ENCODE measurements around the gene THBD.
"Not testable (repeated sequence)": the region's sequence is repeated elsewhere in the genome, so short reads cannot be mapped to it uniquely, and the experiment has no call there.

The THBD gene

DNA sequence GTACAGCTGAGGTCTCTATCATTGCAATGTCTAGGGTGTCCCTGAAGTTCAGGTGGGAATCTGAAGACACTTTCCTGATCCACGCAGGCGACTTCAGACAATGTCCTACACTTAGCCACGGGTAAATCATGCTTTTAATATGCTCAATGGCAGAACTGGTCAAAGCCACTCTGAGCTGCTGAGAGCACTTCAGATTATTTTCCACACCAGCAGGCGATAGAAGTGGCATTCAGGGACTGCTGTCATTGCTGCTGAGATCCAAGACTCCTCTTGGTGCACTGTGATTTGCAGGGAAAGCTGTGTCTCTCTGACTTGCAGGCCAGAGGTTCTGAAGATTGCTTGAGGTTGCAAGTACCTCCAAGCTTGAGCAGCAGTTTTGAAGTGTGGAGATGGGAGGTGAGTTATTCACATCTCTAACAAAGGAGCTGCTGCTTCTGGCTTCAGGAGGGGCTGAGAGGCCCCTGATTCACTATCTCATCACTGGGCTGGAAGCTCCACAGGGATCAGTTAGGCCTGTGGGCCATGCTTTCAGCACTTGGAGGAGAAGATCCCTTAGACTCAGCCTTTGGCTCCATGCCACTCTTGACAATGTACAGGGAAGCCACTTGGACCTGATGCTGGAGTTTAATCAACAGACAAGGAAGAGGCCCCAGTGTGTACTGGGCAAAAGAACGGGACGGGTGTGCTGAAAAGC, 17.3 kb downstream of the THBD start:
- Mint-ChIP-seq H3K4me1 (peaks cover 14% of the 10 kb centered on the region), H3K4me3 (no peak overlapping the region), H3K36me3 (ENCODE audit: low read depth) (no peaks in the 10 kb centered on the region), H3K27me3 (ENCODE audit: low read depth, poor library complexity) (peaks cover 70% of the 10 kb centered on the region), H3K9me3 (peaks cover 4% of the 10 kb centered on the region), H3K27ac (no peak overlapping the region)
- TF ChIP-seq, protein P1, sequence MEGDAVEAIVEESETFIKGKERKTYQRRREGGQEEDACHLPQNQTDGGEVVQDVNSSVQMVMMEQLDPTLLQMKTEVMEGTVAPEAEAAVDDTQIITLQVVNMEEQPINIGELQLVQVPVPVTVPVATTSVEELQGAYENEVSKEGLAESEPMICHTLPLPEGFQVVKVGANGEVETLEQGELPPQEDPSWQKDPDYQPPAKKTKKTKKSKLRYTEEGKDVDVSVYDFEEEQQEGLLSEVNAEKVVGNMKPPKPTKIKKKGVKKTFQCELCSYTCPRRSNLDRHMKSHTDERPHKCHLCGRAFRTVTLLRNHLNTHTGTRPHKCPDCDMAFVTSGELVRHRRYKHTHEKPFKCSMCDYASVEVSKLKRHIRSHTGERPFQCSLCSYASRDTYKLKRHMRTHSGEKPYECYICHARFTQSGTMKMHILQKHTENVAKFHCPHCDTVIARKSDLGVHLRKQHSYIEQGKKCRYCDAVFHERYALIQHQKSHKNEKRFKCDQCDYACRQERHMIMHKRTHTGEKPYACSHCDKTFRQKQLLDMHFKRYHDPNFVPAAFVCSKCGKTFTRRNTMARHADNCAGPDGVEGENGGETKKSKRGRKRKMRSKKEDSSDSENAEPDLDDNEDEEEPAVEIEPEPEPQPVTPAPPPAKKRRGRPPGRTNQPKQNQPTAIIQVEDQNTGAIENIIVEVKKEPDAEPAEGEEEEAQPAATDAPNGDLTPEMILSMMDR (IDR thresholded peaks at IDR 0.05): no peak
- no peak for DNase-seq

DNA sequence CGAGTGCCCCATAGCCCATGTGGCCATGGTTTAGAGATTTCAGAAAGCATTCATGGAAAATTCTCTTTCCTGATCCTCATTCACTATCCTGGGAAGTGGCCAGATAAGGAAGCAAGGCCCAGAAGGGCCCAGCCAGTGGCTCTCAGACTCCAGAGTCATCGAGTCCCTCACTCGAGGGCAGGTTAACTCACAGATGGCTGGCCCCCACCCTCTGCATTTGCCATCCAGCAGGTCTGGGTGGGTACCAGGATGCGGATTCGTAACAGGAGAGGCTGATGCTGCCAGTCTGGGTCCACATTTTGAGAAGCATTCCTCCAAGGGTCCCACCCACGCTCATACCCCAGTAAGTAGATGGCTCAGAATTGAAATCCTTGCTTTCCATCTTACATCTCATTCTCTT, 18.1 kb downstream of the THBD start:
- Mint-ChIP-seq H3K36me3 (ENCODE audit: low read depth) (no peaks in the 10 kb centered on the region), H3K4me3 (no peak overlapping the region), H3K4me1 (peaks cover 5% of the 10 kb centered on the region), H3K27me3 (ENCODE audit: low read depth, poor library complexity) (peaks cover 61% of the 10 kb centered on the region), H3K27ac (no peak overlapping the region), H3K9me3 (no peaks in the 10 kb centered on the region)
- DNase-seq: no peak
- TF ChIP-seq, protein P1 (IDR thresholded peaks at IDR 0.05): no peak

DNA sequence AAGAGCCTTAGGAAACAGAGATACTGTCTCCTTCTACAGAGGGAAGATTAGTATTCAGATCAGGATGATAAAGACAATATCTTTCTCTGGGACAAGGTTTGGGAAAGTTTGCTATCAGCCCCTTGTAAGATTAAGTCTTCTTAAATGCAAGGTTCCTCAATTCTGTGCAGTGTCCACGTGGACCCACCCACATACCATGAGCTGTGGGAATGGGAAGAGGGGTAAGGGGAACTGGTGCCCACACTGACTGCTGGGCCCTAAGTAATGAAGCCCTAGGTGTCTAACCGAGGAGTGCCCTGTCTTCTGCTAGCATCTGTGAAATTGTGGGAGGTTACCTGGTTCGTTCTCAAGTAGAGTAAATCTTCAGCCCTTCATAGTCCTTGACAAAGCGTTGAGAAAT, 20.1 kb downstream of the THBD start:
- peaks cover 16% of the 10 kb centered on the region for H3K4me1 Mint-ChIP-seq
- no peaks in the 10 kb centered on the region for H3K36me3 Mint-ChIP-seq (ENCODE audit: low read depth)
- no peak overlapping the region for H3K4me3 Mint-ChIP-seq
- no peak for DNase-seq
- TF ChIP-seq, protein P1 (IDR thresholded peaks at IDR 0.05): no peak
- H3K27ac Mint-ChIP-seq: no peak overlapping the region
- peaks cover 48% of the 10 kb centered on the region for H3K27me3 Mint-ChIP-seq (ENCODE audit: low read depth, poor library complexity)
- no peaks in the 10 kb centered on the region for H3K9me3 Mint-ChIP-seq

DNA sequence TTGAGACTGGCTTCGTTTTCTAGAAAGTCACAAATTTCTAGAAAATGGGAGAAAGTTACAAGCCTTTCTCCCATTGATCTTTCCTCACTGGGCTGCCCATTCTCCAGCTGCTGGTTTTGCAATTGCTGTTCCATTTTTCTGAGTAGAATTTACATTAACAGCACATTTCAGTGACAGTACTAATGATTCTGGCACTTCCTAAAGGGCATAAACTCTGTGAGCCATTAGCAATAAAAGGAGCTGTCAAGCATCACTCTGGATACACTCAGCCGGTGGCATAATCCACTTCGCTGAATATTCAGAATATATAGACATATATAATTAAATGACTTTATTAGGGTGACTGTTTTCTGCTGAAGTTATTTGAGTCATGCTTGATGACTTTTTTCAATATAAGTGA, 21.1 kb downstream of the THBD start:
- H3K27me3 Mint-ChIP-seq (ENCODE audit: low read depth, poor library complexity): peaks cover 45% of the 10 kb centered on the region
- peaks cover 19% of the 10 kb centered on the region for H3K4me1 Mint-ChIP-seq
- no peaks in the 10 kb centered on the region for H3K36me3 Mint-ChIP-seq (ENCODE audit: low read depth)
- H3K9me3 Mint-ChIP-seq: no peaks in the 10 kb centered on the region
- no peak overlapping the region for H3K27ac Mint-ChIP-seq
- TF ChIP-seq, protein P1 (IDR thresholded peaks at IDR 0.05): no peak
- no peak overlapping the region for H3K4me3 Mint-ChIP-seq
- no peak for DNase-seq

DNA sequence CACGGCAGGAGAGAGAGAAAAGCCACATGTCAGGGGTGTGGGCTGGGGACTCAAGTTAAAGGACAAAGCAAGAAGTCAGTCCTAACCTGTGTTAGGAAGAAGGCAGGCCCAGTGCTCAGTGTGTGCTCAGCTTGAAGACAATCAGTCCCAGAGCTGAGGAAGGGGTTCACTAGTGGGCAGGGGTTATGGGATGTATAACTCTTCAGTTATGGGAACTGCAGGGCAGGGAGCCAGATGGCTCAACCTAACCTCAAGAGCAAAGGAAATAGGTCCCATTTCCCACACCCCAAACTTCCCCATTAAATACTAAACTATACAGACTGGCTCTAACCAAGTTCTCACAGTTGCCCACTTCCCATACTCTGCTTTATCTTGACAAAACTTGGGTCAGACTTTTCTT, 21.8 kb downstream of the THBD start:
- Mint-ChIP-seq H3K4me1 (peaks cover 15% of the 10 kb centered on the region), H3K4me3 (no peak overlapping the region), H3K36me3 (ENCODE audit: low read depth) (no peaks in the 10 kb centered on the region), H3K9me3 (no peaks in the 10 kb centered on the region), H3K27ac (no peak overlapping the region), H3K27me3 (ENCODE audit: low read depth, poor library complexity) (peaks cover 38% of the 10 kb centered on the region)
- DNase-seq: no peak
- TF ChIP-seq, protein P1 (IDR thresholded peaks at IDR 0.05): no peak

DNA sequence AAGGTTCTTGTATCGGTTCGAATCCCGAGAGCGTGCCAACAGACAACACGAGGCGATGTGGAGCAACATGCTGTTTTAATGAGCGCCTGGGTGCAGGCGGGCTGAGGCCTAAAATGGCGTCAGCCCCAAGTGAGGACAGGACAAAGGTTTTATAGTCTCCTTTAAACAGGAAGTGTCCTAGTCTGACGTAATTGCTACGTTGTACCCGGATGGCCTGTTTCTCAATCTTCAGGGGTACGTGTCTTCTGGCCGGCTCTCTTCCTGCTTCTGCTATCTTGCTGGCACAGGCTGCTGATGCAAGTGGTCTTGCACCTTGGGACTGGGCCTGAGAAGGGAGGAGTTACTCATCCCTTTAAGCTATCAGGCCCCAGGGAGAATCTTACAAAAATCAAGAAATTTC, 24.0 kb downstream of the THBD start:
- not testable (repeated sequence) for H3K9me3 Mint-ChIP-seq; H3K27ac Mint-ChIP-seq; H3K36me3 Mint-ChIP-seq (ENCODE audit: low read depth); DNase-seq; H3K4me3 Mint-ChIP-seq
- peaks cover 13% of the 10 kb centered on the region for H3K4me1 Mint-ChIP-seq
- peaks cover 28% of the 10 kb centered on the region for H3K27me3 Mint-ChIP-seq (ENCODE audit: low read depth, poor library complexity)

All from nephron progenitor cell (in vitro differentiated cells).